ENCODE results near the gene PPP2R2D. TPM values are rescaled to one million over a fixed set of nuclear protein-coding genes. Genes with fewer than 3 reads are reported as not detected.

The PPP2R2D gene
- total and polyA plus RNA-seq, 8 donors, result 15.6 to 96.7 (median 36.9) TPM

- no peak for TF ChIP-seq POLR2A (IDR thresholded peaks at IDR 0.05)
- TF ChIP-seq POLR2AphosphoS5 (IDR thresholded peaks at IDR 0.05), result no peak
- no peak for TF ChIP-seq EP300 (IDR thresholded peaks at IDR 0.05)
- TF ChIP-seq, protein P1, sequence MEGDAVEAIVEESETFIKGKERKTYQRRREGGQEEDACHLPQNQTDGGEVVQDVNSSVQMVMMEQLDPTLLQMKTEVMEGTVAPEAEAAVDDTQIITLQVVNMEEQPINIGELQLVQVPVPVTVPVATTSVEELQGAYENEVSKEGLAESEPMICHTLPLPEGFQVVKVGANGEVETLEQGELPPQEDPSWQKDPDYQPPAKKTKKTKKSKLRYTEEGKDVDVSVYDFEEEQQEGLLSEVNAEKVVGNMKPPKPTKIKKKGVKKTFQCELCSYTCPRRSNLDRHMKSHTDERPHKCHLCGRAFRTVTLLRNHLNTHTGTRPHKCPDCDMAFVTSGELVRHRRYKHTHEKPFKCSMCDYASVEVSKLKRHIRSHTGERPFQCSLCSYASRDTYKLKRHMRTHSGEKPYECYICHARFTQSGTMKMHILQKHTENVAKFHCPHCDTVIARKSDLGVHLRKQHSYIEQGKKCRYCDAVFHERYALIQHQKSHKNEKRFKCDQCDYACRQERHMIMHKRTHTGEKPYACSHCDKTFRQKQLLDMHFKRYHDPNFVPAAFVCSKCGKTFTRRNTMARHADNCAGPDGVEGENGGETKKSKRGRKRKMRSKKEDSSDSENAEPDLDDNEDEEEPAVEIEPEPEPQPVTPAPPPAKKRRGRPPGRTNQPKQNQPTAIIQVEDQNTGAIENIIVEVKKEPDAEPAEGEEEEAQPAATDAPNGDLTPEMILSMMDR (IDR thresholded peaks at IDR 0.05), result no peak
- Histone ChIP-seq H3K4me3 (no peak overlapping the region), H3K4me1 (peaks cover 52 to 93% (median 83%) of the 10 kb centered on the region in 4 donors), H3K36me3 (peaks cover 0 to 21% (median 9%) of the 10 kb centered on the region in 4 donors), H3K27me3 (no peaks in the 10 kb centered on the region), H3K27ac (no peak overlapping the region), H3K9me3 (no peaks in the 10 kb centered on the region)
- WGBS, 5 donors, result 82 to 85% (median 84%) methylated on average over 17 of the region's 17 CpGs
- intact Hi-C loops (cut with DNase I; ENCODE audit: low total_unique reads), result no loop called here
- no peak for DNase-seq
Observed at GRCh38 chr10:131905603-131906268, 4.9 kb downstream of the PPP2R2D start.

DNA sequence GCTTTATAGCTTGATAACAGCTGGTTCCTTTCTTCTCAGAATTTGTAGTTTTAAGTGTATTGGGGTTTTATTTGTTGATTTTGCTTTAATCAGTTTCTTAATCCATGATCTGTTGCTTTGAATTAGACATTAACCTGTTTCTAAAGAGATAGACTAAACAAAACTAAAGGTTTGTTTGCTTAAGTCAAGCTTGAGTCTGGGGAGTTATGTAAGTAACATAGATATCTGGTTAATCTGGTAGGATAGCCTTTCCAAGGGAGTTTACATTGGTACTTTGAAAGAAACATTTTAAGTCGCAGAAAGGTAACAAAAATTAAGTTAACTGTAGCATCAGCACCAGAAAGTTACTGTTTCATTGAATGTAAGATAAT is 5.4 kb downstream of the PPP2R2D start:
- no peak for TF ChIP-seq EP300 (IDR thresholded peaks at IDR 0.05)
- TF ChIP-seq POLR2A (IDR thresholded peaks at IDR 0.05), result no peak
- TF ChIP-seq, protein P1 (IDR thresholded peaks at IDR 0.05), result no peak
- TF ChIP-seq POLR2AphosphoS5 (IDR thresholded peaks at IDR 0.05), result no peak
- intact Hi-C loops (cut with DNase I; ENCODE audit: low total_unique reads), result no loop called here

GRCh38 chr10:131907679-131908078 is 6.9 kb downstream of the PPP2R2D start:
- no peak for DNase-seq
- peak overlapping the region in 1 of 5 donors; percentile 1 for H3K27ac ChIP-seq
- no peak overlapping the region for H3K4me3 ChIP-seq
- no peaks in the 10 kb centered on the region for H3K27me3 ChIP-seq
- H3K4me1 ChIP-seq, result peaks cover 43 to 92% (median 75%) of the 10 kb centered on the region in 4 donors
- peaks cover 0 to 30% (median 19%) of the 10 kb centered on the region in 4 donors for H3K36me3 ChIP-seq
- WGBS, 5 donors, result 79 to 85% (median 83%) methylated on average over 8 of the region's 8 CpGs
- intact Hi-C loops (cut with DNase I; ENCODE audit: low total_unique reads), result no loop called here
- H3K9me3 ChIP-seq, result no peaks in the 10 kb centered on the region
- TF ChIP-seq, protein P1 (IDR thresholded peaks at IDR 0.05), result no peak

More for the DNA sequence above, 5.4 kb downstream of the PPP2R2D start:
- 30 to 50% (median 35%) methylated on average over 1 of the region's 1 CpG for WGBS, 5 donors
- Histone ChIP-seq H3K4me3 (no peak overlapping the region), H3K4me1 (peaks cover 52 to 98% (median 86%) of the 10 kb centered on the region in 4 donors), H3K36me3 (peaks cover 0 to 21% (median 9%) of the 10 kb centered on the region in 4 donors), H3K27ac (no peak overlapping the region), H3K27me3 (no peaks in the 10 kb centered on the region), H3K9me3 (no peaks in the 10 kb centered on the region)
- no peak for DNase-seq

- TF ChIP-seq, protein P1 (IDR thresholded peaks at IDR 0.05), result no peak
- TF ChIP-seq EP300 (IDR thresholded peaks at IDR 0.05) (no peak), POLR2AphosphoS5 (IDR thresholded peaks at IDR 0.05) (no peak), POLR2A (IDR thresholded peaks at IDR 0.05) (no peak)
- Histone ChIP-seq H3K4me1 (peaks cover 39 to 87% (median 71%) of the 10 kb centered on the region in 4 donors), H3K4me3 (no peak overlapping the region), H3K9me3 (no peaks in the 10 kb centered on the region), H3K27me3 (no peaks in the 10 kb centered on the region), H3K36me3 (peaks cover 0 to 32% (median 19%) of the 10 kb centered on the region in 4 donors), H3K27ac (peak overlapping the region in 1 of 5 donors; percentile 1)
- intact Hi-C loops (cut with DNase I; ENCODE audit: low total_unique reads), result no loop called here
- DNase-seq, result no peak
- WGBS, 5 donors, result 56 to 79% (median 65%) methylated on average over 5 of the region's 5 CpGs
Observed at GRCh38 chr10:131908151-131908550, 7.3 kb downstream of the PPP2R2D start.

Data from stomach (tissue), 9 donors.